NT2/D1 (cell line): ENCODE measurements around the gene OSBPL6.

Experiments used
- SUZ12 ChIP-seq: IDR thresholded peaks from 2 replicates; pipeline ENCODE4 v1.6.1; 2011; ENCODE audit not compliant: insufficient read length, insufficient read depth; ENCODE audit errors: extremely low read depth
- YY1 ChIP-seq: IDR thresholded peaks from 2 replicates; pipeline ENCODE4 v1.6.1; 2011; ENCODE audit not compliant: insufficient read length, insufficient read depth

GRCh38 chr2:178243961-178244360 is 49.6 kb downstream of the OSBPL6 start:
- TF ChIP-seq YY1 (no peak), SUZ12 (no peak)
